Measurements from ENCODE around the gene CSRP3.
"Not testable (repeated sequence)": the region's sequence is repeated elsewhere in the genome, so short reads cannot be mapped to it uniquely, and the experiment has no call there.

The CSRP3 gene

DNA sequence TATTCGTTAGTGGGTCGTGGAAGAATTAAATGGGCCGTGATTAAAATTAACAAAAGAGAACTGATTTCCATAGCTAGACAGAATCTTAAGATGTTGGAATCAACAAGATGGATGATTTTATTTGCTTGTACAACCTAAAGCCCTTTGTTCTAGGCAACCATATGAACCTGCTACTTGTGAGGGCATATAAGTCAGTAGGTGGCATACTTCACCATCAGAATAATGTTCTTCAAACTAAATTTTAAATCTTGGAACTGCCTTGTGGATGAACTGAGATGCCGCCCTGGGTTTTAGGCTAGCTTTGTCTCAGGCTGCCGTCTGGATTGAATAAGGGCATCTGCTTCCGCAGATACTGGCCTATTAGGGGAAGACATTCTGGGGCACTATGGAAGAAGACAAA, 40.9 kb downstream of the CSRP3 start:
- Histone ChIP-seq H3K27ac (ENCODE audit: low read length) (no peak overlapping the region), H3K27me3 (ENCODE audit: low read depth, low read length) (no peaks in the 10 kb centered on the region), H3K4me1 (ENCODE audit: control insufficient read depth in 1 of 2, insufficient read depth in 2 of 2, low read length in 2 of 2) (no peaks in the 10 kb centered on the region), H3K9me3 (ENCODE audit: control insufficient read depth in 1 of 2, low read length in 2 of 2) (no peaks in the 10 kb centered on the region), H3K36me3 (ENCODE audit: control insufficient read depth in 1 of 2, insufficient read depth in 2 of 2, low read length in 2 of 2) (peaks cover 13 to 33% of the 10 kb centered on the region in 2 donors), H3K4me3 (ENCODE audit: low read depth in 1 of 2, low read length in 2 of 2) (no peak overlapping the region)

DNA sequence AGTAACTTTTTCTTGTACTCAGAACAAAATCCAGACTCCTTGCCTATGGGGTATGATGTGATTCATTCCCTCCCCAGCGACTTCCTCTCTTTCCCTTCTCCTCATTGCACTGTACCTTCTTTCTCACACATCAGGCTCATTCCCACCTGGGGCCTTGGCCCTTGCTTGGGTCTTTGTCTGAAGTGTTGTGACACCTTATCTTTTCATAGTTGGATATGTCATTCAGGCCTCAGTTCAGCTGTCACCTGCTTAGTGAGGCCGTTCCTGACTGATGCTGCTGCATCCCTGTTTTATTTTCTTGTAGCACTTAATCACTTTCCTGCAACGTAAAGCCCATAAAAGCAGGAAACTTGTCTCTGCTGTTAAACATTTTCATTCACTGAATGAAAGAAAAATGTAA, 44.9 kb downstream of the CSRP3 start:
- H3K4me1 ChIP-seq (ENCODE audit: control insufficient read depth in 1 of 2, insufficient read depth in 2 of 2, low read length in 2 of 2), result no peaks in the 10 kb centered on the region
- H3K4me3 ChIP-seq (ENCODE audit: low read depth in 1 of 2, low read length in 2 of 2), result no peak overlapping the region
- H3K36me3 ChIP-seq (ENCODE audit: control insufficient read depth in 1 of 2, insufficient read depth in 2 of 2, low read length in 2 of 2), result peaks cover 18 to 34% of the 10 kb centered on the region in 2 donors
- H3K27me3 ChIP-seq (ENCODE audit: low read depth, low read length), result no peaks in the 10 kb centered on the region
- H3K9me3 ChIP-seq (ENCODE audit: control insufficient read depth in 1 of 2, low read length in 2 of 2), result no peaks in the 10 kb centered on the region
- no peak overlapping the region for H3K27ac ChIP-seq (ENCODE audit: low read length)

DNA sequence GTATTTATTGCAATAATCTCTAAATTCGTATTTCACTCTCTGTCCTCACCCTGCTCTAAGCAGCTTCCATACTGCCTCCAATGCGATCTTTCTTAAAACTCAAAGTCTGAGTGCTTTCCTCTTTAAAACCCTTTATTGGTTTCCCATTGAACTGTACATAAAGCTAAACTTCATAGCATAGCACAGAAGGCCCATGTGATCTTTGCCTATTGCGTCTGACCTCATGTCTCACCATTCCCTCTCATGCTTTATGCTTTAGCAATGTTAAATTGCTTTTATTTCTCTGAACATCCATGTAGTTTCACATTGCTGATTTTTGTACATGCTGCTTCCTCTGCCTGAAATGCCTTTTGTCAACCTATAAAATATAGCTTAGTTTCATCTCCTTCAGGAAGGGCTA, 56.5 kb downstream of the CSRP3 start:
- H3K36me3 ChIP-seq (ENCODE audit: control insufficient read depth in 1 of 2, insufficient read depth in 2 of 2, low read length in 2 of 2), result peaks cover 6 to 19% of the 10 kb centered on the region in 2 donors
- no peak overlapping the region for H3K4me3 ChIP-seq (ENCODE audit: low read depth in 1 of 2, low read length in 2 of 2)
- no peak overlapping the region for H3K27ac ChIP-seq (ENCODE audit: low read length)
- no peaks in the 10 kb centered on the region for H3K9me3 ChIP-seq (ENCODE audit: control insufficient read depth in 1 of 2, low read length in 2 of 2)
- no peaks in the 10 kb centered on the region for H3K27me3 ChIP-seq (ENCODE audit: low read depth, low read length)
- H3K4me1 ChIP-seq (ENCODE audit: control insufficient read depth in 1 of 2, insufficient read depth in 2 of 2, low read length in 2 of 2), result no peaks in the 10 kb centered on the region

DNA sequence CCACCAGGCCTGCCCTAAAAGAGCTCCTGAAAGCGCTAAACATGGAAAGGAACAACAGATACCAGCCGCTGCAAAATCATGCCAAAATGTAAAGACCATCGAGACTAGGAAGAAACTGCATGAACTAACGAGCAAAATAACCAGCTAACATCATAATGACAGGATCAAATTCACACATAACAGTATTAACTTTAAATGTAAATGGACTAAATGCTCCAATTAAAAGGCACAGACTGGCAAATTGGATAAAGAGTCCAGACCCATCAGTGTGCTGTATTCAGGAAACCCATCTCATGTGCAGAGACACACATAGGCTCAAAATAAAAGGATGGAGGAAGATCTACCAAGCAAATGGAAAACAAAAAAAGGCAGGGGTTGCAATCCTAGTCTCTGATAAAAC, 64.9 kb downstream of the CSRP3 start:
- H3K27me3 ChIP-seq (ENCODE audit: low read depth, low read length); H3K36me3 ChIP-seq (ENCODE audit: control insufficient read depth in 1 of 2, insufficient read depth in 2 of 2, low read length in 2 of 2): not testable (repeated sequence)

DNA sequence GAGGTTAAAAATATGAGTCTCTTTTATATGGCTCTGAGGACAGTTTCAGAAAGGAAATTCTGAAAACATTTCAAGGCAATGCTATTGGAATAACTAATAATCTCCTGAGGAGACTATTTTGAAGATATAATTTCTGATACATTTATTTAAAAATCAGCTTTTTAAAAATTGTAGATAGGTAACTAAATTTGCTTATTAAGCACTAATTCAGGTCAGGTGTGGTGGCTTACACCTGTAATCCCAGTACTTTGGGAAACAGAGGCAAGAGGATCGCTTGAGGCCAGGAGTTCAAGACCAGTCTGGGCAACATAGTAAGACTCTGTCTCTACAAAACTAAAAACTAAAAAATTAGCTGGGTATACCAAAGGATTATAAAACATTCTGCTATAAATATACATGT, 67.8 kb downstream of the CSRP3 start:
- peaks cover 0 to 3% of the 10 kb centered on the region in 2 donors for H3K9me3 ChIP-seq (ENCODE audit: control insufficient read depth in 1 of 2, low read length in 2 of 2)
- no peaks in the 10 kb centered on the region for H3K4me1 ChIP-seq (ENCODE audit: control insufficient read depth in 1 of 2, insufficient read depth in 2 of 2, low read length in 2 of 2)
- no peak overlapping the region for H3K4me3 ChIP-seq (ENCODE audit: low read depth in 1 of 2, low read length in 2 of 2)
- H3K27ac ChIP-seq (ENCODE audit: low read length), result no peak overlapping the region
- no peaks in the 10 kb centered on the region for H3K36me3 ChIP-seq (ENCODE audit: control insufficient read depth in 1 of 2, insufficient read depth in 2 of 2, low read length in 2 of 2)
- H3K27me3 ChIP-seq (ENCODE audit: low read depth, low read length), result no peaks in the 10 kb centered on the region

More for the DNA sequence above, 64.9 kb downstream of the CSRP3 start:
- not testable (repeated sequence) for H3K27ac ChIP-seq (ENCODE audit: low read length); H3K4me1 ChIP-seq (ENCODE audit: control insufficient read depth in 1 of 2, insufficient read depth in 2 of 2, low read length in 2 of 2); H3K4me3 ChIP-seq (ENCODE audit: low read depth in 1 of 2, low read length in 2 of 2); H3K9me3 ChIP-seq (ENCODE audit: control insufficient read depth in 1 of 2, low read length in 2 of 2)
